NCI-H460 (cell line): ENCODE results near the gene THBS2. TPM values are rescaled to one million over a fixed set of nuclear protein-coding genes. Genes with fewer than 3 reads are reported as not detected.
"Not testable (repeated sequence)": the region's sequence is repeated elsewhere in the genome, so short reads cannot be mapped to it uniquely, and the experiment has no call there.

Experiments
- DNase-seq: peaks from one replicate; pipeline ENCODE4 v3.0.0-alpha.2; 2016; ENCODE audit warnings: low read depth; ENCODE audit errors: extremely low read depth
- polyA plus RNA-seq: library from polyadenylated mRNA; depleted of rRNA; stranded (reverse); fragments of >200 nt; gene quantifications from 2 replicates; pipeline ENCODE4 v1.2.3, GENCODE V29; 2014; cell fraction: nucleus; rRNA removed
- total RNA-seq: library from RNA; depleted of rRNA; stranded (reverse); fragments of >200 nt; shearing (Covaris generic); gene quantifications from 2 replicates; pipeline ENCODE4 v1.2.3, GENCODE V29; 2014; rRNA removed

The THBS2 gene
- not detected in 2 replicates for total RNA-seq
- polyA plus RNA-seq = not detected in 2 replicates

DNA sequence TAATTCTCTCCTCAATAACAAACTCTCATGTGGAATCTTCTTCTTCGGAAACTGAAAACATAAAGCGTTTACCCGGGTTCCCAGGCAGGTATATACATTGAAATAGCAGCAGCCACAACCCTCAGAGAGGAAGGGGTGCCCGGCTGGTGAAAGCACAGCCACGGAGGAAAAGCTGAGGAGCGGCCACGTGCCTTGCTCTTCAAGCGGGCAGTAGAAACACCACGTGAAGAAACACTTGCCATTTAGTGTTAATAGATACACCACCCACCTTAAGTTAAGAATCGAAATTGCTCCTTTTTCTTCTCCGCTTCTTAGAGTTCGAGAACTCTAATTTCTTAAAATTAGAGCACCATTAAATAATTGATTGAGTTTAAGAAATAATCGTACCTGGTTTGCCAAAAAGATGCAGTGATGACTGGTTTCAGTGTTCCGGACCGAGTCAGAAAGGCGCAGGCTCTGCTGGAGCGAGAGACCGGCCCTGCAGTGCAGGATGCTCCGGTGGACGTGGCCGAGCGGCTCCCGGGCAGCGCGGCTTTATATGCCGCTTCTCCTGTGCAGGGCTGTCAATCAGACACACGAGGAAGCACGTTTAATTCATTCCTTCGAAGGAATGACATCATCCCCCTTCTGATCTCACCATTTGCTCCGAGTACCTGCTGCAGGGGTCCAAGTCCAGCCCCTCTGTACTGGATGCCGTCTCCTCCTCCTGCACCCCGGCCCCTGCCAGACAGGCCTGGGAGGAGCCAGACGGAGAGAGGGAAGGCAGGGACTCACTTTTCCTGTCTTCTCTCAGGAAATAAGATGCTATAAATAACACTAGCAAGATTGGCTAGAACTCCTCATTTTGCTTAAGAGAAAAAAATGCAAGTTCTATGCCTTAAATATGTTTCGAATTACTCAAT lies at the start of gene THBS2:
Gene THBS2, minus strand, starts transcription at position 510 of the 902 bp plus-strand sequence. CDS start 3,062 bp downstream, outside the sequence.
- DNase-seq = no peak

DNA sequence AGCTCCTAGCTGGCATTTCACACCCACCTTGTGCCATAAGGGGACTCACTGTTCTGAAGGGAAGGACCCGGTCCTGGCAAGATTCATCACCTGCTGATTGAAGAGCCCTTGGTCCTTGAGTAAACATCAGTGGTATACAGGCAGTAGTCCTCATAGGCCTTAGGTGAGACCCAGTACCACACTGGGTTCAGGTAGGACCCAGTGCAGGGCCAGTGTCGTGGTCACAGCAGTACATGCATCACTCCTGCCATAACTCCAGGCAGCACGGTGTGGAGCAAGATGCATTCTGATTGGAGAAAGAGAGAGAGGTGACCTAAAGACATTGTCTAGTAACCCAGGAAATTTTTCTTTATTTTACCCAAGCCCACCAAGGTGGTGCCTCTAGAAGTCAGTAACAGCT lies 49.1 kb upstream of the THBS2 start:
- DNase-seq = no peak

DNA sequence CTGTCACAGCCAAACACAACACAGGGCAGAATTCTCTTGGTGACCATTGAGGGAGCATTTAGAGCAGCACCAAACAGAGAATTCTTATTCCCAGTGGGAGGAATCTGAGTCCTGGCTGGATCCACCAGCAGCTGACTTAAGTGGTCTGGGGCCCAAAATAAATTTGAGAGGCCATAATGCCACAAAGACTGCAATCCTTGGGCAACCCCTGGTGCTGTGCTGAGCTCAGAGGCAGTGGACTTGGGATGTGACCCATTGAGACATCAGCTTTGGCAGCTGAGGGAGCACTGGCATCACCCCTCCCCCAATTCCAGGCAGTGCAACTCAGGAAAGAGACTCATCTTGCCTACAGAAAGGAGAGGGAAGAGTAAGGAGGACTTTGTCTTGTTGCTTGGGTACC lies 48.6 kb upstream of the THBS2 start:
- DNase-seq = no peak

DNA sequence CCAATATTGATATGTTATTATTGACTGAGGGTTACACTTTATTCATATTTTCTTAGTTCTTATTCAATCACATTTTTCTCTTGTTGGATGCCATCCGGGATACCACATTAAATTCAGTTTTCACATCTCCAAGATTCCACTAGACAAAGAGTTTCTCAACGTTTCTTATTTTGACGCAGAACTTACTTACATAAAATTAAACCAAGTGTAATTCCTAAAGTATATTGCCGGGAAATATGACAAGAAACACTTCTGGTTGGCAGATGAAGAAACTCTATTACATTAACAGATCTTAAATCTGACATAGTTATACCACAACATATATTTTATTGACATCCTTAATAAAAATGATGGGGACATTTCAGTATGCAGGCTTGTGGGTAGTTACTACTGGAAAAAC lies 47.3 kb upstream of the THBS2 start:
- DNase-seq = no peak

DNA sequence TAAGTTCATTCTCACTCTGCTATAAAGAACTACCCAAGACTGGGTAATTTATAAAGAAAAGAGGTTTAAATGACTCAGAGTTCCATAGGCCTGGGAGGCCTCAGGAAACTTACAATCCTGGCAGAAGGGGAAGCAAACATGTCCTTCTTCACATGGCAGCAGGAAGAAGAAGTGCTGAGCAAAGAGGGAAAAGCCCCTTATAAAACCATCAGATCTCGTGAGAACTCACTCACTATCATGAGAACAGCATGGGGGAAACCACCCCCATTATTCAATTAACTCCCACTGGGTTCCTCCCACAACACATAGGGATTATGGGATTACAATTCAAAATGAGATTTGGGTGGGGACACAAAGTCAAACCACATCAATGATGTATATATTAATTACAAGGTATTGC lies 45.0 kb upstream of the THBS2 start:
- not testable (repeated sequence) for DNase-seq

DNA sequence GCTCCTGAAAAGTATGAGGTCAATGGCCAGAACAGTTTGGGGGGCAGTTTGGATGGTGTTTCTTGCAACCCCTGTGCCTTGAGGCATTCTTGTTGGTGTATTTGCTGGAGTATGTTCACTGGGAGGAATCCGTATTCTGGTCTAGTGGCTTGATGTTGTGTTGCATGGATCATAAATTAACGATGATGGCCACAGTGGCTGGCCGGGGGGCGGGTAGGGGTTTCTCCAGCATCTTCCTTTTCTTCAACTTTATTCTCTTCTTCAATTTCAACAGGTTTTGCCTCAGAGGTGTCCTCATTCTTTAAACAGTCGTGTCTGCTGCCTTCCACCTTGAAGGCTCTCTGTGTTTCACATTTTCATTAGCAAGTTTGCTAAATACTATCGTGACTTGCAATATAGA lies 43.0 kb upstream of the THBS2 start:
- no peak for DNase-seq

DNA sequence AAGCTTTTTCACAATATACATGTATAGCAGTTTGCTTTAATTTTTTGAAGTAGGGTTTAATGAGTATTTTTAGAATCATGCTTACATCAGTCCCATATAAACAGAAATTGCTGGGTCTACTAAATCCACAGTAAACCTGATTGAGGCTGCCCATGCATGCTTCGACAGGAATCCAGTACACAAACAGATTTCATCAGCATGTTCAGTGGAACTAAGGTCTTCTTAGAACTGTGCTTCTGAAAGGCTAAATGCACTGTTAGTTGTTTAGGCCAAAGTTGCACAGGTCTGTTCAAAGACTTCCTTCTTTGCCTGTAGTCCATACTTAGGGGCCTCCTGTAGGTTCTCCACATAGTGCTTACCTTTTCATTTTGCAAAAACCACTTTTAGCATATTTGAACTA lies 42.5 kb upstream of the THBS2 start:
- no peak for DNase-seq

DNA sequence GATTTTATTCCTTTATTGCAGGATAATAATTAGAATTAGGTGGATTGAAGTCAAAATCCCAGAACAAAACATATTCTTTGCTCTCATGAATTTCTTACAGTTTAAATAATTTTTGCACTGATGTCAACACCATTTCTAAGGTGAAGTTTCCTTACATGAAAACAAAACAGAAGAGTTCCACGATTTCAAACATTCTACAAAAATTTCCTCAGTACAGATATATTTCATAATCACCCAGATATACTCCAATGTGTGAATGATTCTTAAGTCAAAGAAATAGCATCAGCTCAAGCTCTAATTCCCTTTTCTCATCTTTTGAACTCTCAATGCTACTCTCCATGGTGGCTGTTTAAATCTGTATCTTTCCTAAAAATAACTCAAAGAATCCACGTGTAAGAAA lies 39.5 kb upstream of the THBS2 start:
- peak; percentile 3 for DNase-seq

DNA sequence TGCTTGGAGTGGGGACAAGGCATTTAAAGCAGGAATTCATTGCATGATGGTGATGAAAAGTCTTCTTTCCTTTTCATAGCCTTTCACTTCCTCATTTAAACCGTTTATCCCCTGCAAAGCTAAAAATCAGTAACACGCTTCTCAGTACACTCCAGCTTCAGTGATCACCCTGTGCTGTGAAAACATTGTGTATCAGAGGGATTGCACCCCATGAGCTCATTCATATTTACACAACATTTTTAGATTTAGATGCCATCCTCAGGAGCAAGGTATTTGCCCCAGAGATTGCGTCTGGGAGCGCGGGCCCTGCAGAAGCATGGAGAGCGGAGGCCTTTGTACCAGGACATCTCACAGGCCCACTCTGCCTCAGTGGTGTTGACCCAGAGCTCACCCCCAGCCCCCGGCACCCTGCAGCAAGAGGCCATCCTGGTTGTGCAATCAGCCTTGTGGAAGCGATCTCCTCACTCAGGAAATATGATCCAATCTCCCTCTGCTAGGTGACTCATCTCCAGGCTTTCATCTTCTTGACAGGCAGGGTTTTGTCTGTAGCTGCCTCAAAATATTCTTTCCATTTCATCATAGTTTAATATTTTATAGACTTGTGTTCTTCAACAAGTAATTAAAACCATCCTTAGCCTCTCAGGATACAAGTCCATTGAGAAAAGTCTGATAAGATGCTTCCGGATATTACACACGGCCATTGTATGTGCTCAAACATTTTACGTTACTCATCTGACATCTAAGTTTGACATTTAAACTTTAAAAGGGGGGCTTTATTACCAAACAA lies 38.9 kb upstream of the THBS2 start:
- DNase-seq = peak; percentile 76

DNA sequence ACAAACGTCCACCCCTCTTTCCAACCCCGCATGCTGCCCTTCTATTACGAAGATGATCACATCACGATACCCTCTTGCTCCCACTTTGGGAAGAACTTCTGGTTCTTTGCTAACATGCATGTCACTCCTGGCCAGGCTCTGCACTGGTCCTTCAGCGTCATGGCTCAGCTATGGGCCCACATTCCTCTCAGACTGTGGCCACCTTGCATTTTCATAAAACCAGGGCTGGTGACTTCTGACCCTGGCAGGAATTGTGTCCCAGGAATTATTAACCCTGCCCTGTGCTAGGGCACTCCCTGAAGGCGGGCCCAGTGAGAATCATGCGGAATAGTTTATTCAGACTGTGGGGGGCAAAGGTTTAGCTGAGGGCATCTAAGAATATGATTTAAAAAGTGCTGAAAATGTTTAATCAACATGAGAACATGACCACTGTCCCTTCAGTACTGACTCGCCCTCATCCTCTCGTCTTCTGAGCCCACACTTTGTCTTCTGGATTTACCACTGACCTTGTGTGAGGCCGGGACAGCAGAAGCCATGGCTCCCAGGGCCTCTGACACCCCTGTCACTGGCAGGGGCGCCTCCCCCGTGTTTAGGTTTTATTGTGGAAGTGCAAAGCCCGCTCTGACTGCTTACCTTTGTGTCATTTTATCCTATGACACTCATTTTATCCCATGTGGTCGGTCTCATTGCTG lies 38.1 kb upstream of the THBS2 start:
- no peak for DNase-seq

DNA sequence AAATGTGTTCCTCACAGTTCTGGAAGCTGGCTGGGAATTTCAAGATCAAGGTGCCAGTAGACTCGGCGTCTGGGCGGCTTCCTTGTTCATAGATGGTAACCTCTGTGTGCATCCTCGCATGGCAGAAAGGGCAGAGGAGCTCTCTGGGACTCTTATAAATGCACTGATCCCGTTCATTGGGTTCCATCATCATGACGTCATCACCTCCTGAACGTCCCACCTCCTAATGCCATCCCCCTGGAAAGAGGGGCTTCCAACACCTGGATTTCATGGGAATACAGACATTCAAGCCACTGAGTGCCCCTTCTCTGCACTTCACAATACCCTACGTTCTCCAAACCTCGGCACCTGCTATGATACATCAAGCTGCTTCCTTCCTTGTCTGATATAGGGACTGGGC lies 37.5 kb upstream of the THBS2 start:
- DNase-seq = no peak

DNA sequence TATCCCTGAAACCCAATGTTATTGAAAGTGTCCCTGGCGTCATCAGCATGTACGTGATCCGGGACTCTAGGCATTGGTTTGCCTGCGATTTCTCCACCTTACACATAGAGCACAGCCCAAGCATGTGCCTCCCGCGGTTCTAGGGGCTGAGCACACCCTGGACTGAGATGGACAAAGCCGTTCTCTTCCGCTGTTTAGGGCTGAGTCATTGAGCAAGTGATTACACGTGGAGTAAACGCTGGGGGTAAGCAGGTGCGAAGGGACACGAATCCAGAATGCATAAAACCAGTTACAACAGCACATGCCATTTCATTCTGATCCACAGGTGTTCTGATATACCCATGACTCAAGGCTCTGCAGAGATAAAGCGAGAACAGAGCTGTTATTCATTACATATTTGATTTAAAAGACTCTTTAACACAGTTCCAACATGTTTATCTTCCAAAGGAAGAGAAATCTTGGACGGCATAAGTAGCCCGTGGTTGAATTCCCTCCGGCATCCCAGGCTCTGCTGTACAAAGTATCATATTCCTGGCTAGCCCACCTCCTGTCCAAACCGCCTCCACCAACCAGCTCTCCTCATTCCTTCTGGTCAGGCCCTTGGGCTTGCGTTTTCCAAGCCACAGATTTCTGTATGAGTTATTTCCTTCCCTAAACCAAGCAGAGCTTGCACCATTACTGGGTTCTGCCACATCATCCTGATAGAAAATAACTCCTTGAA lies 36.1 kb upstream of the THBS2 start:
- no peak for DNase-seq

DNA sequence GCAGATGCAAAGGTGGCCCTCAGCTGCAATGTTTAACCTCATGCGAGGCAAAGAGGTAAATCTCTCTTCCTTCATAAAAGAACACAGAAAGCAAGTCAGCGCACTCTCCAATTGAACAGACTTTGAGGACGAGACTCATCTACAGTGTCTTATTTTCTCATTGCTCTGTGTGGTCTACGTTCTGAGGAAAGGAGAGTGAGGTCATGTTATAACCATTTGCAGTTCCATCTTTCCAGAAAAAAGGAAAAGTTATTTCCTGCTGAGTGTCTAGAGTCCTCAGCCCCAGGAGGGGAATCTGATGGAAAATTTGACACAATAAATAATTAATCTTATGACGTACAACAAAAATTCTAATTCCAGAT lies 35.6 kb upstream of the THBS2 start:
- no peak for DNase-seq

DNA sequence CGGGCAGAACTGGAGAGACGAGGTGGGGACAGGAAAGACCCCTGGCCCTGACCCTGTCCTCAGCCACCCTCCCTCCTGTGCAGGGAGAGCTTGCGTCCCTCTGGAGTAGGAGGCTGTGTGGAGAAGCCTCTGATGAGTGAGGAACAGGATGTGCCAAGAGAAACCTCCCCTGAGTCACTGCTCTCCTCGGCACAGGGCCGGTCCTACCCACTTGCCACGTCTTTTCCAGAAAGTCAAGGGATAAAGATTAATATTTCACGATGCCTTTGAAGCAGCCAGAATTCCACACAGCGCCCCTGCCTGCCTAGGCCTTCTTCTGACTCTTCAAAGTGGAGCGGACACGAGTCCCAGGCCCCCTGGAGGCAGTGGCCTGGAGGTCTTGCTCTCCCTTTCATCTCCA lies 34.9 kb upstream of the THBS2 start:
- DNase-seq = no peak

DNA sequence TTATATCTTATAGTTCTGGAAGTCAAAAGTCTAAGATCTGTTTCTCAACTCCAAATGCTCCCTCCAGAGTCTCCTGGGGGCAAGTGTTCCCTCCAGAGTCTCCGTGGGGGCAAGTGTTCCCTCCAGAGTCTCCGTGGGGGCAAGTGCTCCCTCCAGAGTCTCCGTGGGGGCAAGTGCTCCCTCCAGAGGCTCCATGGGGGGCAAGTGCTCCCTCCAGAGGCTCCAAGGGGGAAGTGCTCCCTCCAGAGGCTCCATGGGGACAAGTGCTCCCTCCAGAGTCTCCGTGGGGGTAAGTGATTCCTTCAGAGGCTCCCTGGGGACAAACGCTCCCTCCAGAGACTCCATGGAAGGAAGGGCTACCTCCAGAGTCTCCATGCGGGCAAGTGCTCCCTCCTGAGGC lies 34.0 kb upstream of the THBS2 start:
- no peak for DNase-seq

DNA sequence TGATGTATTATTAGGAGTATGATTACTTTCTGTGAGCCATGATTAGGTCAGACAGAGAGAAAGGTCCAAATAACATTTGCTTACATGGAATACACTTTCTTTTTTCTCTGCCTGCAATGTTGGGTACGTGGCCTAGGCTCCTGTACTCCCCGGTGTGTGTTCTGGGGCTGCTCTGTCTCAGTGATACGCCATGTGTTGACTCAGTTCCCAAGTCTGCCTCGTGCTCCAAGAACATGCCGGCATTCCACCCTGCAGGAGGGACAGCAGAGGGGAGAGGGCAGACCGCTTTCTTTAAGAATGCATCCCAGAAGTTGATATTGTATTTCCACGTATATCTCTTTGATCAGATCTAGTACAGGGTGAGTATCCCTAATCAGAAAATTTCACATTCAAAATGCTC lies 33.3 kb upstream of the THBS2 start:
- DNase-seq = no peak

DNA sequence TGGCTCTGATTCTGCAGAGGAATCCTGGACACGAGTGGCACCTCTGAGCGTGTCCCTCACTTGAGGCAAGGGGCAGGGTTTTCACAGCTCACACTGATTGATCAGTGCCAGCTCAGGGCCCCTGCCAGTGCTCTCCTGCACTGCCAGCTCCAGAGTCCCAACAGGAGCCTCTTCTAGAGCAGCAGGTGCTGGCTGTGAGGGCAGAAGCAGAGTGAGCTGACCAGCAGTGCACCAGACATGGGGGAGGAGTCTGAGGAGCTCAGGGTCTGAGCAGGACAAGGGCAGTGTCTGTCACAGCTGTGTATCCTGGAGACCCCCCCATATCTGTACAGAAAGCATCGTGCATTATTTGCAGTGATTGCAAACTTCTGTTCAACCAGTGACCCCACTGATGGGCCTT lies 31.5 kb upstream of the THBS2 start:
- no peak for DNase-seq

DNA sequence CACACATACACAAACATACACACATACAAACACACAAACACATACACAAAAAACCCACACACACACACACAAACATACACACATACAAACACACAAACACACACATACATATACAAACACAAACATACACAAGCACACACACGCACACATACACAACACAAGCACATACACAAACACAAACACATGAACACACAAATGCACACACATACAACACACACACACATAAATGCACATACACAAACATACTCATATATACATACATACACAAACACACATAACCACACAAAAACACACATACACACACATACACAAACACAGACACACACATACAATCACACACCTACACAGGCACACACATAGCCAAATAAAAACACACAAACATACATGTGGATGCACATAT lies 30.3 kb upstream of the THBS2 start:
- DNase-seq = no peak

DNA sequence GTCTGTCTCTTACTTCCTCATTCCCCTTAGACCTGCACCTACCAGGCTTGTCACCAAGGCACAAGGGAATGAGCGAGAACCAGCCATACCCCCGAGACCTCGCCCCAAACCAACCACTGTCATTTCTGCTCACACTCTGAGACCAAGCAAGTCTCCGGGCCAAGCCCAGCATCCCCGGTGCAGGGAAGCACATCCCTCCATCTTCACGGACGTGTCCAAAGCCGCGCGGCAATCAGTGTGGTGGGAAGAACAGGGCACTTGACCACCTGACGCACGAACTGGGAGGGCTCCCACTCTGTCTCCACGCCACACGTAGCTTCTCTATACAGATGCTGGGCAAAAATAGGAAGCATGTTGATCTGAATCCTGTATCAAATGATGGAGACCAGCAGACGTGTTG lies 28.4 kb upstream of the THBS2 start:
- no peak for DNase-seq

DNA sequence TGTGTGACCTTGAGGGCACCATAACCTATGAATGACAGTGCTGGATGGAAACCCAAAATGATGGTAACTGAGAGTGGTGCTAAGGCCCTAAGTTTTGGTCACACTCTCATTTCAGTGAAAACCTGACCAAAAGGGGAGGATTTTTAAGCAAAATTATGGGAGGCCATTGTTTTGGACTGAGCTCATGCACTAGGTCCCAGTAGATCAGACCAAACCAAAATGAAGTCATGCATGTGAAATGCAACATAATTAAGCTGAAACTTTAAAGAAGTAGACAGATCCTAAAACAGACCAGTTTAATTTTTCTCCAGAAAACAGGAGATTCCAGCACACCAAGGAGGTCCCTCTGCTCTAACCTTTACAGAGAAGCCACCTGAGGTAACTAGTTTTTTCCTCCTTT lies 24.0 kb upstream of the THBS2 start:
- DNase-seq = no peak

DNA sequence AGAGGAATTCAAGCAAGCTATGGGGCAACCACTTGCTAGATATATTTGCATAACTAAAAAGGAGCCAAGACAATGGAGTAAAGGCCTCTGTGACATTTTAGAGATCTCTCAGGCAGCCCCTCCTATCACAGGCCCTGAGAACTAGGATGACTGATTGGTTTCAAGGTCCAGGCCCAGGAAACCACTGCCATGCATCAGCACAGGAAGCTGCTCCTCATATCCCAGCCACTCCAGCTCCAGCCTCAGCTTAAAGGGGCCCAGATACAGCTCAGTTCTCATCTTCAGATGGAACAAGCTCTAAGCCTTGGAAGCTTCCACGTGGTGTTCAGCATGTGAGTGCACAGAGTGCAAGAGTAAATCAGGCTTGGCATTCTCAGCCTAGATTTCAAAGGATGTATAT lies 21.1 kb upstream of the THBS2 start:
- DNase-seq = no peak
